ENCODE data around the gene BNIP5. TPM values are rescaled to one million over a fixed set of nuclear protein-coding genes. Genes with fewer than 3 reads are reported as not detected.

Gene BNIP5
- total RNA-seq, 1 donor from 2014 or later: not detected

- Histone ChIP-seq H3K27me3 (ENCODE audit: low read depth) (peaks cover 4% of the 10 kb centered on the region), H3K4me1 (peaks cover 15% of the 10 kb centered on the region), H3K4me3 (no peak overlapping the region), H3K9me3 (no peaks in the 10 kb centered on the region), H3K27ac (no peak overlapping the region), H3K36me3 (no peaks in the 10 kb centered on the region)
- DNase-seq (no peak), ATAC-seq (no peak)
- no peak for TF ChIP-seq CTCF (IDR thresholded peaks at IDR 0.05)
- intact Hi-C loops (cut with DNase I): no loop called here
These were observed 10.0 kb upstream of the BNIP5 start for GRCh38 chr6:36346486-36347273.

- intact Hi-C loops (cut with DNase I): no loop called here
These were observed 9.2 kb upstream of the BNIP5 start for GRCh38 chr6:36345681-36346466.

GRCh38 chr6:36343109-36343680, 6.5 kb upstream of the BNIP5 start:
- Histone ChIP-seq H3K27me3 (ENCODE audit: low read depth) (peaks cover 8% of the 10 kb centered on the region), H3K27ac (no peak overlapping the region), H3K4me3 (no peak overlapping the region), H3K9me3 (no peaks in the 10 kb centered on the region), H3K36me3 (no peaks in the 10 kb centered on the region), H3K4me1 (peaks cover 16% of the 10 kb centered on the region)
- DNase-seq: no peak
- peak in 1 of 2 donors; percentile 53 for ATAC-seq
- no peak for TF ChIP-seq CTCF (IDR thresholded peaks at IDR 0.05)
- intact Hi-C loops (cut with DNase I): no loop called here

More at GRCh38 chr6:36345681-36346466, 9.2 kb upstream of the BNIP5 start:
- DNase-seq (no peak), ATAC-seq (no peak)
- Histone ChIP-seq H3K4me1 (peaks cover 18% of the 10 kb centered on the region), H3K27me3 (ENCODE audit: low read depth) (peaks cover 4% of the 10 kb centered on the region), H3K9me3 (no peaks in the 10 kb centered on the region), H3K36me3 (no peaks in the 10 kb centered on the region), H3K27ac (no peak overlapping the region), H3K4me3 (no peak overlapping the region)
- no peak for TF ChIP-seq CTCF (IDR thresholded peaks at IDR 0.05)

GRCh38 chr6:36340618-36341454, 4.1 kb upstream of the BNIP5 start:
- ATAC-seq: peak; percentile 92
- H3K9me3 ChIP-seq: no peaks in the 10 kb centered on the region
- no peaks in the 10 kb centered on the region for H3K36me3 ChIP-seq
- peak; percentile 86 for DNase-seq
- TF ChIP-seq CTCF (IDR thresholded peaks at IDR 0.05): peak; percentile 98
- intact Hi-C loops (cut with DNase I): no loop called here
- H3K4me3 ChIP-seq: peak overlapping the region; percentile 39
- peaks cover 16% of the 10 kb centered on the region for H3K4me1 ChIP-seq
- H3K27me3 ChIP-seq (ENCODE audit: low read depth): peaks cover 3% of the 10 kb centered on the region
- no peak overlapping the region for H3K27ac ChIP-seq

GRCh38 chr6:36340306-36340617, 3.6 kb upstream of the BNIP5 start:
- TF ChIP-seq CTCF (IDR thresholded peaks at IDR 0.05): no peak
- peaks cover 16% of the 10 kb centered on the region for H3K4me1 ChIP-seq
- H3K9me3 ChIP-seq: no peaks in the 10 kb centered on the region
- H3K36me3 ChIP-seq: no peaks in the 10 kb centered on the region
- intact Hi-C loops (cut with DNase I): no loop called here
- peaks cover 3% of the 10 kb centered on the region for H3K27me3 ChIP-seq (ENCODE audit: low read depth)
- H3K27ac ChIP-seq: no peak overlapping the region
- H3K4me3 ChIP-seq: no peak overlapping the region
- ATAC-seq (no peak), DNase-seq (no peak)

Data from lower lobe of right lung (tissue), 2 donors.